ENCODE measurements around the gene EML4.
"Not testable (repeated sequence)": the region's sequence is repeated elsewhere in the genome, so short reads cannot be mapped to it uniquely, and the experiment has no call there.

Gene EML4

GRCh38 chr2:42361728-42362283 lies 192.7 kb downstream of the EML4 start:
- DNase-seq = no peak

GRCh38 chr2:42363413-42363812 lies 194.3 kb downstream of the EML4 start:
- no peak for DNase-seq

- no peak for DNase-seq
Observed at GRCh38 chr2:42364658-42365057, 195.5 kb downstream of the EML4 start.

- DNase-seq = no peak
Observed at GRCh38 chr2:42366411-42366810, 197.3 kb downstream of the EML4 start.

- no peak for DNase-seq
Observed at GRCh38 chr2:42367835-42368234, 198.7 kb downstream of the EML4 start.

GRCh38 chr2:42368817-42369531 lies 199.8 kb downstream of the EML4 start:
- no peak for DNase-seq

GRCh38 chr2:42369532-42370229 lies 200.5 kb downstream of the EML4 start:
- DNase-seq = no peak

- DNase-seq = peak; percentile 87
Observed at GRCh38 chr2:42371611-42372473, 202.7 kb downstream of the EML4 start.

GRCh38 chr2:42372474-42373200 lies 203.5 kb downstream of the EML4 start:
- no peak for DNase-seq

- DNase-seq = no peak
Observed at GRCh38 chr2:42376758-42377157, 207.6 kb downstream of the EML4 start.

- DNase-seq = no peak
Observed at GRCh38 chr2:42378415-42378814, 209.3 kb downstream of the EML4 start.

GRCh38 chr2:42380026-42380425 lies 210.9 kb downstream of the EML4 start:
- not testable (repeated sequence) for DNase-seq

- DNase-seq = no peak
Observed at GRCh38 chr2:42382144-42382543, 213.0 kb downstream of the EML4 start.

Measured in NCI-H2171 (cell line).